Heart right ventricle (tissue), 16 donors: ENCODE results near the gene ELAVL4. TPM values are rescaled to one million over a fixed set of nuclear protein-coding genes. Genes with fewer than 3 reads are reported as not detected.

Source experiments
- ATAC-seq, 8 donors: fragments of 200-7000 bp; cut with Tn5 transposase; one replicate each; pipeline ENCODE4 v1.9.1; 2020; ENCODE audit warnings: mild to moderate bottlenecking in 8 of 8, moderate library complexity in 8 of 8, moderate number of reproducible peaks in 1 of 8
- DNase-seq, 2 donors: peaks; one replicate each; pipeline ENCODE4 v3.0.0-alpha.2; 2020
- H3K27ac ChIP-seq, 10 donors: fragments of 200-600 bp; sonication (generic) in 2 of 10; one replicate each; pipeline versions ENCODE4 v1.5.0 to v1.8.0; 2020 to 2022; ENCODE audit warnings: mild to moderate bottlenecking in 3 of 10
- H3K27me3 ChIP-seq, 7 donors: fragments of 200-600 bp; one replicate each; pipeline ENCODE4 v1.8.0; 2021 to 2022; ENCODE audit warnings: mild to moderate bottlenecking in 2 of 7
- H3K36me3 ChIP-seq, 9 donors: fragments of 200-600 bp; sonication (generic) in 1 of 9; one replicate each; pipeline versions ENCODE4 v1.5.0 to v1.8.0; 2020 to 2022; ENCODE audit warnings: mild to moderate bottlenecking in 2 of 9
- H3K4me1 ChIP-seq, 9 donors: fragments of 200-600 bp; sonication (generic) in 1 of 9; one replicate each; pipeline versions ENCODE4 v1.5.0 to v1.8.0; 2020 to 2022; ENCODE audit warnings: mild to moderate bottlenecking in 4 of 9
- H3K4me3 ChIP-seq, 10 donors: fragments of 200-600 bp; sonication (generic) in 2 of 10; one replicate each; pipeline versions ENCODE4 v1.5.0 to v1.8.0; 2020 to 2022; ENCODE audit warnings: mild to moderate bottlenecking in 7 of 10, moderate library complexity in 2 of 10
- H3K9me3 ChIP-seq, 11 donors: fragments of 200-600 bp in 10 of 11; sonication (generic) in 2 of 11; one replicate each; pipeline versions ENCODE4 v1.5.0 to v1.8.0; 2013 to 2022; ENCODE audit warnings: mild to moderate bottlenecking in 2 of 11, control low read depth in 1 of 11, moderate library complexity in 1 of 11
- CTCF ChIP-seq, 9 donors: fragments of 200-600 bp; sonication (generic) in 2 of 9; IDR thresholded peaks; one replicate each; pipeline versions ENCODE4 v1.5.0 to v1.8.0; 2021 to 2022; ENCODE audit warnings: antibody characterized with exemption in 9 of 9, mild to moderate bottlenecking in 5 of 9, moderate library complexity in 1 of 9
- WGBS, 2 donors: extraction: QIAGEN DNeasy Blood & Tissue Kit; methylation state at CpG; one replicate each; pipeline ENCODE4 v1.1.7; 2013; ENCODE audit warnings: inconsistent platforms in 1 of 2; 5-methylcytosine and 5-hydroxymethylcytosine counted together
- intact Hi-C, 10 donors: fragments of 100-400 bp; cut with DNase I; formaldehyde crosslinking; loops; one replicate each; pipeline versions ENCODE4 v1.11.1 to v1.14.2; 2022
- polyA plus RNA-seq, 2 donors: library from polyadenylated mRNA; stranded (reverse); fragments of 200-250 nt; gene quantifications; one replicate each; pipeline ENCODE4 v1.2.3, GENCODE V29; 2013
- total RNA-seq, 10 donors: library from RNA; stranded (reverse); fragmentation: NEBNext Ultra II Directional in 3 of 10; extraction: Animal tissue kit (Norgen Biotek cat#: 25700) in 3 of 10; gene quantifications; one replicate each; pipeline versions ENCODE4 v1.2.1 to v1.2.4, GENCODE V29; 2021 to 2023
- donor health status: Arrhythmogenic right ventricular cardiomyopathy.
- donor health status: ischemic (EF 13 %, LVEDD 7.1; RV severe dilation, severe dysfunction).
- donor health status: healthy with polysubstance abuse.
- donor health status: DM: no; HTN: yes; CAD: no.
- donor health status: DM: no; HTN: no; CAD: no.
- donor health status: ischemic (EF 25% LVEDD 6.9; RV normal size, moderate dysfunction).
- donor health status: ischemic (EF 25% LVEDD 5.7; RV mildly dilated, moderate dysfunction).
- donor health status: healthy.
- donor health status: DM: yes; HTN: yes; CAD: no.
- donor health status: Ischemic cardiomyopathy.
- donor health status: ischemic (EF 35%, LVEDD 5.7; RV mildly dilated, moderate dysfunction).
- donor health status: nonischemic (EF 11% LVEDD 7.7; RV severe dilation, severe dysfunction).
- donor health status: DM: yes; HTN: yes; CAD: no.
- donor health status: PGD.
- donor health status: ischemic (EF 29% LVEDD 5.4; RV normal size, mild dysfunction).
- donor health status: nonischemic (EF 23%, LVEDD 6.1; RV moderate dilation, normal function).

Gene ELAVL4
- total and polyA plus RNA-seq, 12 donors, result 0.03 to 0.49 (median 0.09) TPM; not detected in 9

GRCh38 chr1:50237056-50237455, 128.3 kb downstream of the ELAVL4 start:
- whole genome bisulfite sequencing, 2 donors, result 83 to 86% methylated on average over 6 of the region's 6 CpGs
- no peak for TF ChIP-seq CTCF (IDR thresholded peaks at IDR 0.05)
- H3K27me3 ChIP-seq, result no peaks in the 10 kb centered on the region
- H3K4me3 ChIP-seq, result no peak overlapping the region
- DNase-seq (no peak), ATAC-seq (no peak)
- H3K9me3 ChIP-seq, result peaks cover 0 to 11% (median 0%) of the 10 kb centered on the region in 11 donors
- H3K27ac ChIP-seq, result no peak overlapping the region
- intact Hi-C loops, result no loop called here
- H3K36me3 ChIP-seq, result no peaks in the 10 kb centered on the region
- no peaks in the 10 kb centered on the region for H3K4me1 ChIP-seq

GRCh38 chr1:50243939-50244338, 135.2 kb downstream of the ELAVL4 start:
- DNase-seq (no peak), ATAC-seq (no peak)
- no peak for TF ChIP-seq CTCF (IDR thresholded peaks at IDR 0.05)
- Histone ChIP-seq H3K9me3 (peaks cover 0 to 11% (median 0%) of the 10 kb centered on the region in 11 donors), H3K4me3 (no peak overlapping the region), H3K27me3 (peaks cover 0 to 18% (median 0%) of the 10 kb centered on the region in 7 donors), H3K36me3 (no peaks in the 10 kb centered on the region), H3K4me1 (no peaks in the 10 kb centered on the region), H3K27ac (no peak overlapping the region)
- 43 to 59% methylated on average over 5 of the region's 5 CpGs for WGBS, 2 donors
- intact Hi-C loops, result no loop called here

- H3K9me3 ChIP-seq, result peaks cover 0 to under 1% (median 0%) of the 10 kb centered on the region in 11 donors
- 86 to 90% methylated on average over 1 of the region's 1 CpG for WGBS, 2 donors
- no peak overlapping the region for H3K4me3 ChIP-seq
- DNase-seq (no peak), ATAC-seq (no peak)
- no peak for TF ChIP-seq CTCF (IDR thresholded peaks at IDR 0.05)
- intact Hi-C loops, result no loop called here
- peaks cover 0 to 30% (median 11%) of the 10 kb centered on the region in 7 donors for H3K27me3 ChIP-seq
- no peak overlapping the region for H3K27ac ChIP-seq
- H3K4me1 ChIP-seq, result no peaks in the 10 kb centered on the region
- no peaks in the 10 kb centered on the region for H3K36me3 ChIP-seq
Measured at GRCh38 chr1:50246869-50247268, 138.1 kb downstream of the ELAVL4 start.

- H3K27ac ChIP-seq, result no peak overlapping the region
- H3K4me3 ChIP-seq, result no peak overlapping the region
- no peaks in the 10 kb centered on the region for H3K36me3 ChIP-seq
- intact Hi-C loops, result no loop called here
- H3K9me3 ChIP-seq, result no peaks in the 10 kb centered on the region
- peaks cover 0 to 32% (median 19%) of the 10 kb centered on the region in 7 donors for H3K27me3 ChIP-seq
- TF ChIP-seq CTCF (IDR thresholded peaks at IDR 0.05), result no peak
- 2% methylated on average over 13 of the region's 13 CpGs for WGBS, 2 donors
- no peaks in the 10 kb centered on the region for H3K4me1 ChIP-seq
- no peak for ATAC-seq
- DNase-seq, result no peak
Measured at GRCh38 chr1:50251702-50252101, 143.0 kb downstream of the ELAVL4 start.
